NCI-H1105 (cell line): ENCODE results near the gene ICAM5.
"Not testable (repeated sequence)": the region's sequence is repeated elsewhere in the genome, so short reads cannot be mapped to it uniquely, and the experiment has no call there.

Experiments
- DNase-seq: peaks from one replicate; lab custom pipeline; 2025; lab: John Stamatoyannopoulos, UW

The ICAM5 gene, protein sequence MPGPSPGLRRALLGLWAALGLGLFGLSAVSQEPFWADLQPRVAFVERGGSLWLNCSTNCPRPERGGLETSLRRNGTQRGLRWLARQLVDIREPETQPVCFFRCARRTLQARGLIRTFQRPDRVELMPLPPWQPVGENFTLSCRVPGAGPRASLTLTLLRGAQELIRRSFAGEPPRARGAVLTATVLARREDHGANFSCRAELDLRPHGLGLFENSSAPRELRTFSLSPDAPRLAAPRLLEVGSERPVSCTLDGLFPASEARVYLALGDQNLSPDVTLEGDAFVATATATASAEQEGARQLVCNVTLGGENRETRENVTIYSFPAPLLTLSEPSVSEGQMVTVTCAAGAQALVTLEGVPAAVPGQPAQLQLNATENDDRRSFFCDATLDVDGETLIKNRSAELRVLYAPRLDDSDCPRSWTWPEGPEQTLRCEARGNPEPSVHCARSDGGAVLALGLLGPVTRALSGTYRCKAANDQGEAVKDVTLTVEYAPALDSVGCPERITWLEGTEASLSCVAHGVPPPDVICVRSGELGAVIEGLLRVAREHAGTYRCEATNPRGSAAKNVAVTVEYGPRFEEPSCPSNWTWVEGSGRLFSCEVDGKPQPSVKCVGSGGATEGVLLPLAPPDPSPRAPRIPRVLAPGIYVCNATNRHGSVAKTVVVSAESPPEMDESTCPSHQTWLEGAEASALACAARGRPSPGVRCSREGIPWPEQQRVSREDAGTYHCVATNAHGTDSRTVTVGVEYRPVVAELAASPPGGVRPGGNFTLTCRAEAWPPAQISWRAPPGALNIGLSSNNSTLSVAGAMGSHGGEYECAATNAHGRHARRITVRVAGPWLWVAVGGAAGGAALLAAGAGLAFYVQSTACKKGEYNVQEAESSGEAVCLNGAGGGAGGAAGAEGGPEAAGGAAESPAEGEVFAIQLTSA

DNA sequence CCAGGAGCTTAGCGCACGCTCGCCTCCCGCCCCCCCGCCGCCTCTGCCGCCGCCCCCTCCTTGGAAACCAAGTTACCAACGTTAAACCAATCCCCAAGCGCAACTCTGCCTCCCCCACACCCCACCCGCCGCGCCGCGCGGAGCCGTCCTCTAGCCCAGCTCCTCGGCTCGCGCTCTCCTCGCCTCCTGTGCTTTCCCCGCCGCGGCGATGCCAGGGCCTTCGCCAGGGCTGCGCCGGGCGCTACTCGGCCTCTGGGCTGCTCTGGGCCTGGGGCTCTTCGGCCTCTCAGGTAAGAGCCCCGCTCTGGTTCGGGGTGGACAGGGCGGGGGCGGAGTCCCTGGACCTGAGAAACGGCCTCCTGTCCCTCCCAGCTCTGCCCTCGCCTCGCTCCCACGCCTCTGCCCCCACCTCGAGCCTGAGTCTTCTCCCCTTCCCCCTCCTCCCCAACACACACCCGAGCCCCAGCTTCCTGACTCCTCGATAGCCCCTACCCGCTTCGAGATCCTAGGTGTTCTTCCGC lies at the start of gene ICAM5:
TSS of gene ICAM5 (plus strand) at position 117 of the 521 bp plus-strand sequence. CDS start at position 209, 92 bp downstream.
- peak; percentile 46 for DNase-seq

DNA sequence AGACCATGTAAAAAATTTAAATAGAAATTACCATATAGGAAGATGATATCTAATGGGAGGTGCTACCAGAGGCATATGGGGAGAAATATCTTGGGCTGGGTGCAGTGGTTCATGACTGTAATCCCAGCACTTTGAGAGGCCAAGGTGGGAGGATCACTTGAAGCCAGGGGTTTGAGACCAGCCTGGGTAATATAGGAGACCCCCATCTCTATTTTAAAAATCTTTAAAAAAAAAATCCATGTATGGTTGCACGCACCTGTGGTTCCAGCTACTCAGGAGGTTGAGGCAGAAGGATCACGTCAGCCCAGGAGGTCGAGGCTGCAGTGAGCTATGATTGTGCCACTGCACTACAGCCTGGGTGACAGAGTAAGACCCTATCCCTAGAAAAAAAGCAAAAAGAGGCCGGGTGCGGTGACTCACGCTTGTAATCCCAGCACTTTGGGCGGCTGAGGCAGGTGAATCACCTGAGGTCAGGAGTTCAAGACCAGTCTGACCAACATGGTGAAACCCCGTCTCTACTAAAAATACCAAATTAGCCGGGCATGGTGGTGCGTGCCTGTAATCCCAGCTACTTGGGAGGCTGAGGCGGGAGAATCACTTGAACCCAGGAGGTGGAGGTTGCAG lies 47.8 kb upstream of the ICAM5 start:
- not testable (repeated sequence) for DNase-seq

DNA sequence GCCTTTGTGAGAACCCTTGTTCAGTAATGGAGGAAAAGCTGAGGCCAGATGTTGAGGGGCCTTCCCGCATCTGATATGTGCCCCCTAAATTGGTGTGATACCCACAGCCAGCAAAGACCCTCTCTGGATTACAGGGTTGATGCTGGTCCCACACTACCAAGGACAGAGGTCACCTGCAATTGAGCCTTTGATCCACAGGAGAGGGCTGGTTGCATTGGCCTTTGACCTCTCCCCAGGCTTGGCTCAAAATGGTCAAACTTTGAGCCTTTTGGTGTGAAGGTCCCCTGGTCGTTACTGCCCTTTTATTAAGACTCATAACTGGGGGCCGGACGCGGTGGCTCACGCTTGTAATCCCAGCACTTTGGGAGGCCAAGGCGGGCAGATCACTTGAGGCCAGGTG lies 46.1 kb upstream of the ICAM5 start:
- no peak for DNase-seq

DNA sequence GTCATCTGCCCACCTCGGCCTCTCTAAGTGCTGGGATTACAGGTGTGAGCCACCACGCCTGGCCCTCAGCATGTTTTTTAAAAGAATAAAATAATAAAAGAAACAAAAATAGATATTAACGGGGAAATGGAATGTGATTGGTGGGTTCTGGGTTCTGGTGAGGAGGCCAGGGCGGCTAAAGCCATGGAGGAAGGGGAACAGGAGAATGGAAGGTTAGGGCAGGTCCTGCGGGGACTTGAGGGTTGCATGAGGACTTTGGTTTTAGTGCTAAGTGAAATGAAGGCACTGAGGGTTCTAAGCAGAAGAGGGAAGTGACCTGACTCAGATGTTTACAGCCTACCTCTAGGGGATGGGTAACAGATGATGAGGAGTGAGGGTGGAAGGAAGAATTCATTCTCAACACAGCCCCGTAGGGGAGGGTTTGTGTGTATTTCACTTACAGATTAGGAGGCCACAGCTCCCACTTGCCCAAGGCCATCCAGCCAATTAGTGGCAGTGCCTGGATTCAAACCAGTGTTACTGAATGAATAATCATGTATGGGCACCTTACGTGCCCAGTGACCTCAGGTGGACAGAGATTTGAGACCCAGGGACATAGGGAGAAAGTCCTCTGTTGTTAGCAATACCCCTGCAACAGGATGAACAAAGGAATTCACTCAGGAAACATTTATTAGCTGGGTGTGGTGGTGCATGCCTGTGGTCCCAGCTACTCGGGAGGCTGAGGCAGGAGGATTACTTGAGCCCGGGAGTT lies 44.4 kb upstream of the ICAM5 start:
- no peak for DNase-seq

DNA sequence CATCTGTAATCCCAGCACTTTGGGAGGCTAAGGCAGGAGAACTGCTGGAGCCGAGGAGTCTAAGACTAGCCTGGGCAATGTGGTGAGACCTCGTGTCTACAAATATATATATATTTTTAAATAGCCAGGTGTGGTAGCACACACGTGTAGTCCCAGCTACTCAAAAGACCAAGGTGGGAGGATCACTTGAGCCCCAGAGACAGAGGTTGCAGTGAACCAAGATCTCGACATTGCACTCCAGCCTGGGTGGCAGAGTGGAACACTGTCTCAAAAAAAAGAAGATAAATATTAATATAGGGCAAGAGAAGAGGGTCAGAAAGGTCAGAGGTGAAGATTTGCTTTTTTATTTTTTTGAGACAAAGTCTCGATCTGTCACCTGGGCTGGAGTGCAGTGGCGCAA lies 43.2 kb upstream of the ICAM5 start:
- DNase-seq, result no peak

DNA sequence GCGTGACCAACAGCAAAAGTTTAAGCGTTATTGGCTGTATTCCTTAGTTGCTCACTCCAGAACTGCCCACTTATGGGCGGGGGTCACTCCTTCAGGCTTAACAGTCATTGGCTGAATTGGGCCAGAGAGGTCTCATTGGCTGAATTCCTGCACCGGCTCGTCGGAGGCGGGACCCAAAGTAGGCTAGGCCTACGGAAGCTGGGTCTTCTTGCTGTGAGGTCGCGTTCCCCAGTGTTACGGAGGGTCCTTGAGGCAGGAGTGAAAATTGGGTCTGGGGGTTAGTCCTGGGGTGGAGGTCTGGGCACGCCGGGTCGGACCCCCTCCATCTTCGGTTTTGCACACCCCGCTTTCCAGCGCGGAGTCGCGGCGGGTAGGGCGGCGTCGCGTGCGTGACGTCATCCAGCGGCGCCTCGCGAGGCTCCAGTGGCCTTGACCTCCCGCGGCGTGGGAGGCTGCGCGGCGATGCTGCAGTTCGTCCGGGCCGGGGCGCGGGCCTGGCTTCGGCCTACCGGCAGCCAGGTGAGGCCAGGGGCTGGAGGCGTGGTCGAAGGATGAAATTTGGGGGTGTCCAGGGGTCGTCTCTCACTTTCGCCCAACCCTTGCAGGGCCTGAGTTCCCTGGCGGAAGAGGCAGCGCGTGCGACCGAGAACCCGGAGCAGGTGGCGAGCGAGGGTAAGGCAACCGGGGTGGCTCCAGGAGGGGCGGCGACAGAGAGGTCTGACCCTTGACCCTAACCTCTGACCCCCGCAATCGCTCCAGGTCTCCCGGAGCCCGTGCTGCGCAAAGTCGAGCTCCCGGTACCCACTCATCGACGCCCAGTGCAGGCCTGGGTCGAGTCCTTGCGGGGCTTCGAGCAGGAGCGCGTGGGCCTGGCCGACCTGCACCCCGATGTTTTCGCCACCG lies 37.7 kb upstream of the ICAM5 start, which contains the start of gene MRPL4:
TSS of gene MRPL4 (plus strand) at position 423 of the 903 bp plus-strand sequence. CDS start at position 463, 40 bp downstream.
- DNase-seq, result peak; percentile 98

DNA sequence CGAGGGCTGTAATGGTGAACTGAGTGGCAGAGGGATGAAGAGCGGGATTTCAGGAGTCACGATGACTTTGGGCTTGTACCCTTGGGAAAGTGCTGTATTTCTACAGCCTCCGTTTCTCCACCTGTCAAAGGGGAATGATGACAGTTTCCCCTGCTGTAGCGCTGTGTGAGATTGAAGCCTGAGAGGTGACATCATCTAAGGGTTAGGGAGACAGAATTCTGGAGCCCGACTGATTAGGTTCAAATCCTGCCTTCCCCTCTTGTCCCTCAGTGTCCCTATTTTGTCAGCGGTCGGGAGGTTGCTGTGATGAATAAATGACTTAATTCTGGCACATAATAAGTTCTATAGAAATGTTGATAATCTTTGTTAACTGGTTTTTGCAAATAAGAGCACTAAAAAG lies 37.0 kb upstream of the ICAM5 start:
- DNase-seq, result no peak

DNA sequence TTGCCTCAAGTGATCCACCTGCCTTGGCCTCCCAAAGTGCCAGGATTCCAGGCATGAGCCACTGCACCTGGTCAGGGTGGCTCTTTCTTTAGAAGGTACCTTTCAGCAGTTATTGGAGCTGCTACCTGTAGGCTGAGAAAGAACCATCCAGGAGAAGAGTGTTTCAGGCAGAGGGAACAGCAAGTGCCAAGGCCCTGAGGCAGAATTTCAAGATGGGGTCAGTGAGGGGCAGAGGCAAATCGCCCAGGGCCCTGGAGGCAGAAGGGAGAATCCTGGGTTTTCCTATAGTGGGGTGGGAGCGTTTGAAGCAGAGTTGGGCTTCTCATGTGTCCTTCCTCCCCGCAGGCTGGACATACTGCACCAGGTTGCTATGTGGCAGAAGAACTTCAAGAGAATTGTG lies 35.5 kb upstream of the ICAM5 start:
- no peak for DNase-seq

DNA sequence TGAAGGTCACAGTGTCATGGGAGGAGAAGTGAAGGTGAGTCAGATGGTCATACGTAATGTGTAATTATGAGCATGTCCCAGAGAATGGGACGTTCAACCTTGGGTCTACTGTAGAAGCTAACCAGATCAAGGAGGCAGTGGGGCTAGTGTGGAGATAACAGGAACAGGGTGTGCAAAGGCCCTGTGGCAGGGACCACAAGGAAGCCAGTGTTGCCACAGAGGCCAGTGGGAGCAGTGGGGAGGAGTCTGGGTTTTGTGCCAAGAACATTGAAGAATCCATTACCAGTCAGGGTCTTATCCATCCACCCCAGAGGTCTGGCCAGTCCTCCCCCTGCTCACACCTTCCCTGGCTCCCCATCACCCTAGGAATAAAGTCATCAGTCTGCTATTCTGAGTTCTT lies 34.4 kb upstream of the ICAM5 start:
- no peak for DNase-seq

DNA sequence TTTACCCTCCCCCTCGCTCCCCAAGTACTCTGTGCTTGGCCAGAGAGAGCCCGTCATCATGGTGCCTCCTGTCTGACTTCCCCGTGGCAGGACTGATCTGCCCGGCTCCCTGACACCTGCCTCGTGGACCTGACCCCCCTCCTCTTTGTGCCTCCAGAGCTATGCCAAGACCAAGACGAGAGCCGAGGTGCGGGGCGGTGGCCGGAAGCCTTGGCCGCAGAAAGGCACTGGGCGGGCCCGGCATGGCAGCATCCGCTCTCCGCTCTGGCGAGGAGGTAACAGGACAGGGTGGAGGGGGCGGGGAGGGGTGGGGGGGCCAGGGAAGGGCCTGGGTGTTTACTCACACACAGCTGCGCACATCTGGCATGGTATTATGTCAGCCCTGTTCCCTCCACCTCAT lies 33.2 kb upstream of the ICAM5 start:
- DNase-seq, result no peak

DNA sequence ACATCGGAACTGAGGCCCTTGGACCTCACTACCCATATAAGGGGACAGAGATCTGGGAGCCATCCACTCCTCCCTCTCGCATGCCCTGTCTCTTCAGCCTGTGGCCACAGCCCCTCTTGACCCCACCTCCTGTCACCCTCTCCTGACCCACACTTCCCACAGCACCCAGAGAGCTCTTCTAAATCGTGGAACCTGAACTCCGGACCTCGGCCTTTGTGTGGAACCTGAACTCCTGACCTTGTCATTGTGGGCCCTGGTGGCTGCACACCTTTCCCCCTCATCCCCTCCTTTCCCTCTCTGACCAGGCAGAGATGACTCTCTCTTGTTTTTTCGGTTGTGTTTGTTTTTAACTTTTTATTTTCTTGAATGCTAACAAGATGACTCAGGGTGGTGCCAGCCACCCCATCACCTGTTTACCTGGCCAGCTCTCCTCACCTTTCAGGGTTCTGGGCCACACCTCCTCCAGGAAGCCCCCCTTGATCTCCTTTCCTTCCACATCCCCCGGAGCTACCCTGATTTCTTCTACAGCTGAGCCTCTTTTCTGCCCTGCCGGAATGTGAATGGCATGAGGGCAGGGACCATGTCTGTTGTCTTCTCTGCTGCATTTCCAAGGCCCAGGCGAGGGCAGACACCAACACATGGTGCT lies 32.7 kb upstream of the ICAM5 start:
- no peak for DNase-seq

DNA sequence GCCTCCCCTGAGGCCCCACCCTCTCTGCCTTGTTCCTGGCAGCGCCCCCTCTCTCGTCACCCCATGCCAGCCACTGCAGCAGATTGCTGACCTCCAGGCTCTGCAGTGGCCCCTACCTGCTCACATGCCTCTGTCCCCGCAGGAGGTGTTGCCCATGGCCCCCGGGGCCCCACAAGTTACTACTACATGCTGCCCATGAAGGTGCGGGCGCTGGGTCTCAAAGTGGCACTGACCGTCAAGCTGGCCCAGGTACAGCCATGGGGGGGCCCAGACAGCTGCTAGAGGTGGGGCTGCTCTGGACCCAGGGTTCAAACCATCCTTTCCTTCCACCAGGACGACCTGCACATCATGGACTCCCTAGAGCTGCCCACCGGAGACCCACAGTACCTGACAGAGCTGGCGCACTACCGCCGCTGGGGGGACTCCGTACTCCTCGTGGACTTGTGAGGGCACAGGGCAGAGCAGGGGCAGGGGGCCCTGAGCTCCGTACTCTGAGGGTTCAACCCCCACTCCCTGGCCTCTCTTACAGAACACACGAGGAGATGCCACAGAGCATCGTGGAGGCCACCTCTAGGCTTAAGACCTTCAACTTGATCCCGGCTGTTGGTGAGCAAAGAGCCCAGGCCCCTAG lies 31.6 kb upstream of the ICAM5 start:
- DNase-seq, result no peak

DNA sequence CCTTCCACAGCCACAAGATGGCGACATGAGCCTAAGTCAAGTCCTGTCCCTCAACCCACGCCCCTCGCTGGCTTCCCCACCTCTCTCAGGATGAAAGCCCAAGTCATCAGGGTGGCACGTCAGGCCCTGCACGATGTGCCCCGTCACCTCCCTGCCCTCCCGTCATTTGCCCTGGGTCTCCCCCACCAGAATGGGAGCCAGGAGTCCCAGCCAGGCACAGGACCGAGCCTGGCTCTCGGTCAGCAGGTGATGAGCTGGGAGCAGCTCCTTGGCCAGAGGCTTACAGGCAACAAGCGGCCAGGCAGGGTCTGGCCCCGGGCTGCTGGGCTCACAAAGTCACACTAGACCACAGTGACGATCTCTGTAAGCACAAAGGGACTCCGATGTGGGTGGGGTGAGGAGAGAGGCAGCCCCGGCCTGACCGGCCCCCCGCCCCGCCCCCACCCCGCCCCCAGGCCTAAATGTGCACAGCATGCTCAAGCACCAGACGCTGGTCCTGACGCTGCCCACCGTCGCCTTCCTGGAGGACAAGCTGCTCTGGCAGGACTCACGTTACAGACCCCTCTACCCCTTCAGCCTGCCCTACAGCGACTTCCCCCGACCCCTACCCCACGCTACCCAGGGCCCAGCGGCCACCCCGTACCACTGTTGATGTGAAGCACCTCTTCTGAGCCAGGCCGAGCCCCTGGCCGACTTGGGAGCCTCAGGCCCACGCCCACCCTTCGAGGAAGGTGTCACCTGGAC lies 30.4 kb upstream of the ICAM5 start:
- peak; percentile 85 for DNase-seq

DNA sequence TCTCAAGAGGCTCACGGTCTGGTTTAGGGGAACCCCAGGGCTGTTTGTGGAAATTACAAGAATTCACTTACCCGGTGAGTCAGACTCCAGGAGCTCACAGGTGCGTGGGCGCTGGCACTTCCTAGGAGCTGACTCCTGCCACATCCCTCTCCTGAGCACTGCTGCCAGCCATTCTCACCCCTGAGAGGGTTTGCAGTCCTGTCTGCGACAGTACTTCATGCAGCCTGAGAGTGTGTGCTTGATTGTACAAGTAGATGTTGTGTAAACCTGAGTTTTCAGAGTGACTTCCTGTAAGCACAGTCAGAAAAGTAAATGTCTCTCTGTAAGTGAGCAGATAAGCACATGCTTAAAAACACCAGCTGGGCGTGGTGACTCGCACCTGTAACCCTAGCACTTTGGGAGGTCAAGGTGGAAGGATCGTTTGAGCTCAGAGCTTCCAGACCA lies 29.6 kb upstream of the ICAM5 start:
- DNase-seq, result no peak

DNA sequence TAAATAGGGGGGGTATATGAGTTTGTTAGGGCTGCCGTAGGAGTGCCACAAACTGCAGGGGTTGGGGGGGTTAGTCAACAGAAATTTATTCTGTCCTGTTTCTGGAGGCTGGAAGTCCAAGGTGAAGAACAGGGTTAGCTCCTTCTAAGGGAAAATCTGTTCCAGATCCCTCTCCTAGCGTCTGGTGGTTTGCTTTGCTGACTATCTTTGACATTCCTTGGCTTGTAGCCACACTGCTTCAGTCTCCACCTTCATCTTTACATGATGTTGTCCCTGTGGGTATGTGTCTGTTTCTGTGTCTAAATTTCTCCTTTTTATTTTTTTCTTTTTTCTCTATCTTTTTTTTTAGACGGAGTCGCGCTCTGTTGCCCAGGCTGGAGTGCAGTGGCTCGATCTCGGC lies 27.0 kb upstream of the ICAM5 start:
- no peak for DNase-seq

DNA sequence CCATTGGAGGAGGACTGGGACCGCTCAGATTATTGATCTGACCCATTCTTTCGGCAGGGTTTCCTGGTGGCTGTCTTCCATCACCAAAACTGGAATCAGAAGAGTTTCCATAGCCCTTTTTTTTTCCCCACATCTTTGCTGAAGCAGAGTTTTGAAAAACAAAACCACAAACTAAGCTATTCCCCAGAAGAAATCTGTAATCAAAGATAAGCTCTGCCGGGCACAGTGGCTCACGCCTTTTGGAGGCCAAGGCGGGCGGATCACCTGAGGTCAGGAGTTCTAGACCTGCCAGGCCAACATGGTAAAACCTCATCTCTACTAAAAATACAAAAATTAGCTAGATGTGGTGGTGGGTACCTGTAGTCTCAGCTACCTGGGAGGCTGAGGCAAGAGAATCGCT lies 23.0 kb upstream of the ICAM5 start:
- DNase-seq, result no peak

DNA sequence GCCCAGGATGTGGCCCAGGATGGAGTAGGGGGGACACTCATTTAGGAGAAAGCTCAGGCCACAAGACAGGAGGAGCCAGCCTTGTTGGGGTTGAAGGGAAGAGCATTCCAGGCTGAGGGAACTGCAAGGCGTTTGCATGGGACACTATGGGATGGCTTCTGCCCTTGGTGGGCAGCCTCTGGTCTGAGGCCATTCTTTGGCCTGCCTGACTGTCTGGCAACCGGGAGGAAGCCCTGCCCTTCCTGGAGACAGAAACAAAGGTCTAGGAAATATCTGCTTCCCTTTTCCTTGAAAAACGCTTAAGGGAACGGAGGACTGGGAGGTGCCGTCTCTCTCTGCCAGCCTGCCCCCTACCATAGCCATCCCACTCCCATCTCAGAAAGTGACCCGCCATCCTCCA lies 21.7 kb upstream of the ICAM5 start:
- DNase-seq, result no peak

DNA sequence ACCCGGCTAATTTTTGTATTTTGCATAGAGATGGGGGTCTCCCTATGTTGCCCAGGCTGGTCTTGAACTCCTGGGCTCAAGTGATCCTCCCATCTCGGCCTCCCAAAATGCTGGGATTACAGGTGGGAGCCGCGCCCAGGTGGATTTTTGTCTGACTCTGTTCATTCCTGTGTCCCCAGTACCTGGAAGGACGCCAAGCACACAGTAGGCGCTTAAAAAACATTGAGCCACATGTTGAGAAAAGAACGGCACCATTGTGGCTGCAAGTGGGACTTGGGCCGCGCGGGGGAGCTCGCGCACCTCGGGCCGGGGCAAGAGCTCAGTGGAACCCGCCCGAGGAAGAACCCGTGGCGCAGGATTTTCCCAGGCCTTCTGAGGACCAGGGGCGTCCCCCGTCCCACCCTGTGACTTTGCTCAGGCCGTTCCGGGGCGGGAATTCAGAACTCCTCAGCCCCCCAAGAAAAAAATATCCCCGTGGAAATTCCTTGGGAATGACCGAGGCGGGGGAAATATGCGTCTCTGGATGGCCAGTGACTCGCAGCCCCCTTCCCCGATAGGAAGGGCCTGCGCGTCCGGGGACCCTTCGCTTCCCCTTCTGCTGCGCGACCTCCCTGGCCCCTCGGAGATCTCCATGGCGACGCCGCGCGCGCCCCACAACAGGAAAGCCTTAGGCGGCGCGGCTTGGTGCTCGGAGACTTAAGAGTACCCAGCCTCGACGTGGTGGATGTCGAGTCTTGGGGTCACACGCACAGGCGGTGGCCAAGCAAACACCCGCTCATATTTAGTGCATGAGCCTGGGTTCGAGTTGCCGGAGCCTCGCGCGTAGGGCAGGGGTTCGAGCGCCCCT lies 20.2 kb upstream of the ICAM5 start:
- peak; percentile 48 for DNase-seq
